K562 (cell line): ENCODE results near the gene MRM2. TPM values are rescaled to one million over a fixed set of nuclear protein-coding genes. Genes with fewer than 3 reads are reported as not detected.

Experiments used
- BACH1 ChIP-seq: fragments of 200-800 bp; sonication (Bioruptor generic); IDR thresholded peaks from 2 replicates; pipeline ENCODE4 v1.6.1; 2016; ENCODE audit warnings: missing genetic modification characterization, missing compliant biosample characterization
- GABPA ChIP-seq: fragments of 200-800 bp; sonication (Bioruptor generic); conservative IDR thresholded peaks from 2 replicates; pipeline ENCODE4 v1.6.1; 2016; ENCODE audit warnings: low read depth, missing genetic modification characterization, missing compliant biosample characterization
- KDM4B ChIP-seq, 2 experiments: fragments of 450-650 bp in 1 of 2; sonication (generic) in 1 of 2; IDR thresholded peaks; 2 replicates each; pipeline ENCODE4 v1.6.1; 2016 to 2017; ENCODE audit warnings: borderline replicate concordance in 2 of 2, antibody characterized with exemption in 1 of 2, low read depth in 1 of 2, mild to moderate bottlenecking in 1 of 2
- ZNF133 ChIP-seq: fragments of 250-450 bp; sonication (Bioruptor Pico); IDR thresholded peaks from 2 replicates; pipeline ENCODE4 v1.4.0; 2020; ENCODE audit warnings: mild to moderate bottlenecking
- polyA plus RNA-seq, 8 experiments: library from polyadenylated mRNA; depleted of rRNA in 4 of 8; stranded (reverse) in 5 of 8; unstranded in 3 of 8; fragments of >200 nt; fragmentation: Nextera tagmentation in 2 of 8; fragmentation: Illumina TruSeq in 1 of 8; extraction: Ambion mirVana in 2 of 8; extraction: Trizol in 1 of 8; gene quantifications; 2 replicates each; pipeline versions ENCODE4 v1.2.1 to v1.2.3, GENCODE V29; 2011 to 2014; ENCODE audit warnings: inconsistent platforms in 1 of 8, missing spikeins in 1 of 8
- total RNA-seq, 7 experiments: library from RNA; depleted of rRNA in 6 of 7; stranded (reverse); fragments of >200 nt in 6 of 7; fragmentation: Illumina TruSeq in 2 of 7; extraction: Trizol in 2 of 7; gene quantifications; 2 replicates each; pipeline versions ENCODE4 v1.2.1 to v1.2.3, GENCODE V29; 2011 to 2021; ENCODE audit warnings: low replicate concordance in 1 of 7
- TF ChIP-seq, protein P1 (sequence below), 2 experiments: fragments of 450-650 bp in 1 of 2; sonication (generic) in 1 of 2; formaldehyde crosslinking in 1 of 2; IDR thresholded peaks; 2 replicates each; pipeline versions ENCODE4 v1.7.1 to v1.9.0; 2016 to 2022; ENCODE audit warnings: inconsistent platforms in 1 of 2, mild to moderate bottlenecking in 1 of 2, missing genetic modification reagents in 1 of 2
- TF ChIP-seq, protein P2 (sequence below), 2 experiments: fragments of 150-350 bp in 1 of 2; IDR thresholded peaks; 2 replicates each; pipeline ENCODE4 v1.6.1; 2012 to 2016; ENCODE audit warnings: low read depth in 2 of 2, low read length in 2 of 2, mild to moderate bottlenecking in 1 of 2, moderate library complexity in 1 of 2
- TF ChIP-seq, protein P3 (sequence below): sonication (generic); formaldehyde crosslinking; IDR thresholded peaks from 2 replicates; pipeline ENCODE4 v1.4.0; 2020; ENCODE audit warnings: mild to moderate bottlenecking, missing genetic modification reagents
- TF ChIP-seq, protein P4 (sequence below): fragments of 450-650 bp; IDR thresholded peaks from 2 replicates; pipeline ENCODE4 v1.6.1; 2016; ENCODE audit warnings: missing biosample characterization, missing genetic modification characterization

Gene MRM2
- total and polyA plus RNA-seq, 9 of the 15 experiments (the other 6 are each of a cell fraction or from before 2014, with no cell fraction given): 32.4 to 116 (median 50.5) TPM

DNA sequence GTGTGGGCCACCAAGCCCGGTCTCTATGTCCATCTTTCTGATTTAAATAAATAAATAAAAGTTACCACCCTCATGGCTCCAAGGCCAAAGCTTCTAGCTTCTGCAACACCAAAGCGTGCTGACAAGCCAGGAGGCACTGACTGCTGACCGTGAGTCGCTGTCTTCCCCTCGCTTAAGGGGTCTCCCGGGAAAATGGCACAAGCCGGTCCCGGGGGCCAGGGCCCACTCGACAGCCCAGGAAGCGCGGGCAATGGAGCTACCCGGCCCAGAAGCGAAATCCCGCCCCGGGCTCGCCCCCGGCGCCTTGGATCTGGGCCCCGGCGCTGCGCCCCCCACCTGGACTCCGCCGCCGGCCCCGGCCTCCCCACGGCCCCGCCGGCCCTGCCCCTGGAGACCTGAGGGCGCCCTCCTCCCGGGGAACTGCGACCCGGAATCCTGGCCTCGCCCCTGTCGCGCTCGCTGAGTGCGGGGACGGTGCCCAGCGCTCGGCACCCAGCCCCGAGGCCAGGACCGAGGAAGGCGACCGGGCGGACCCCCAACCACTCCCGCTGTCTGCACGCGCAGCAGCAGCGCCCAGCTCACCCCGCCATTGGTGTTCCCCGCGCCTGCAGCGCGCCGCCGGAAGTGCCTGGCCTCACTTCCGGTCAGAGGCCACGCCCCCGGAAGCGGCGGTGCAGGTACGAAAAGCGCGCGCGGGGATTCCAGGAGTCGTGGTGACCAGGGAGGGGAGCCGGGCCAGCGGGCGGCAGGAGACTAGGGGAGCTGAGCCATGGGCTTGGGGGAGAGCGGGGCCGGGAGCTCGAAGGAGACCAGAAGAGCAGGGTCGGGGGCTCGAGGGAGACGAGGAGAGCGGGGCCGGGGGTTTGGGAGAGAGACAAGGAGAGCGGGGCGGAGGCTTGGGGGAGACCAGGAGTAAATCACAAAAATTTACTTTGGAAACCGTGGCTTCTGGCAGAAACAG is at the start of gene MRM2, which contains the start of gene NUDT1 (continued):
- TF ChIP-seq, protein P1, sequence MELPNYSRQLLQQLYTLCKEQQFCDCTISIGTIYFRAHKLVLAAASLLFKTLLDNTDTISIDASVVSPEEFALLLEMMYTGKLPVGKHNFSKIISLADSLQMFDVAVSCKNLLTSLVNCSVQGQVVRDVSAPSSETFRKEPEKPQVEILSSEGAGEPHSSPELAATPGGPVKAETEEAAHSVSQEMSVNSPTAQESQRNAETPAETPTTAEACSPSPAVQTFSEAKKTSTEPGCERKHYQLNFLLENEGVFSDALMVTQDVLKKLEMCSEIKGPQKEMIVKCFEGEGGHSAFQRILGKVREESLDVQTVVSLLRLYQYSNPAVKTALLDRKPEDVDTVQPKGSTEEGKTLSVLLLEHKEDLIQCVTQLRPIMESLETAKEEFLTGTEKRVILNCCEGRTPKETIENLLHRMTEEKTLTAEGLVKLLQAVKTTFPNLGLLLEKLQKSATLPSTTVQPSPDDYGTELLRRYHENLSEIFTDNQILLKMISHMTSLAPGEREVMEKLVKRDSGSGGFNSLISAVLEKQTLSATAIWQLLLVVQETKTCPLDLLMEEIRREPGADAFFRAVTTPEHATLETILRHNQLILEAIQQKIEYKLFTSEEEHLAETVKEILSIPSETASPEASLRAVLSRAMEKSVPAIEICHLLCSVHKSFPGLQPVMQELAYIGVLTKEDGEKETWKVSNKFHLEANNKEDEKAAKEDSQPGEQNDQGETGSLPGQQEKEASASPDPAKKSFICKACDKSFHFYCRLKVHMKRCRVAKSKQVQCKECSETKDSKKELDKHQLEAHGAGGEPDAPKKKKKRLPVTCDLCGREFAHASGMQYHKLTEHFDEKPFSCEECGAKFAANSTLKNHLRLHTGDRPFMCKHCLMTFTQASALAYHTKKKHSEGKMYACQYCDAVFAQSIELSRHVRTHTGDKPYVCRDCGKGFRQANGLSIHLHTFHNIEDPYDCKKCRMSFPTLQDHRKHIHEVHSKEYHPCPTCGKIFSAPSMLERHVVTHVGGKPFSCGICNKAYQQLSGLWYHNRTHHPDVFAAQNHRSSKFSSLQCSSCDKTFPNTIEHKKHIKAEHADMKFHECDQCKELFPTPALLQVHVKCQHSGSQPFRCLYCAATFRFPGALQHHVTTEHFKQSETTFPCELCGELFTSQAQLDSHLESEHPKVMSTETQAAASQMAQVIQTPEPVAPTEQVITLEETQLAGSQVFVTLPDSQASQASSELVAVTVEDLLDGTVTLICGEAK (IDR thresholded peaks at IDR 0.05): peak; percentile 98
- TF ChIP-seq, protein P1 (CRISPR knock-in tag; IDR thresholded peaks at IDR 0.05): no peak
- TF ChIP-seq BACH1 (tag): no peak
- TF ChIP-seq KDM4B (IDR thresholded peaks at IDR 0.05; ENCODE audit: borderline replicate concordance in 2 of 2, low read depth in 1 of 2): peak in 1 of 2 experiments; percentile 91; a peak in 2 of 4 replicates
- TF ChIP-seq GABPA (tag): peak; percentile 98
- TF ChIP-seq, protein P2, sequence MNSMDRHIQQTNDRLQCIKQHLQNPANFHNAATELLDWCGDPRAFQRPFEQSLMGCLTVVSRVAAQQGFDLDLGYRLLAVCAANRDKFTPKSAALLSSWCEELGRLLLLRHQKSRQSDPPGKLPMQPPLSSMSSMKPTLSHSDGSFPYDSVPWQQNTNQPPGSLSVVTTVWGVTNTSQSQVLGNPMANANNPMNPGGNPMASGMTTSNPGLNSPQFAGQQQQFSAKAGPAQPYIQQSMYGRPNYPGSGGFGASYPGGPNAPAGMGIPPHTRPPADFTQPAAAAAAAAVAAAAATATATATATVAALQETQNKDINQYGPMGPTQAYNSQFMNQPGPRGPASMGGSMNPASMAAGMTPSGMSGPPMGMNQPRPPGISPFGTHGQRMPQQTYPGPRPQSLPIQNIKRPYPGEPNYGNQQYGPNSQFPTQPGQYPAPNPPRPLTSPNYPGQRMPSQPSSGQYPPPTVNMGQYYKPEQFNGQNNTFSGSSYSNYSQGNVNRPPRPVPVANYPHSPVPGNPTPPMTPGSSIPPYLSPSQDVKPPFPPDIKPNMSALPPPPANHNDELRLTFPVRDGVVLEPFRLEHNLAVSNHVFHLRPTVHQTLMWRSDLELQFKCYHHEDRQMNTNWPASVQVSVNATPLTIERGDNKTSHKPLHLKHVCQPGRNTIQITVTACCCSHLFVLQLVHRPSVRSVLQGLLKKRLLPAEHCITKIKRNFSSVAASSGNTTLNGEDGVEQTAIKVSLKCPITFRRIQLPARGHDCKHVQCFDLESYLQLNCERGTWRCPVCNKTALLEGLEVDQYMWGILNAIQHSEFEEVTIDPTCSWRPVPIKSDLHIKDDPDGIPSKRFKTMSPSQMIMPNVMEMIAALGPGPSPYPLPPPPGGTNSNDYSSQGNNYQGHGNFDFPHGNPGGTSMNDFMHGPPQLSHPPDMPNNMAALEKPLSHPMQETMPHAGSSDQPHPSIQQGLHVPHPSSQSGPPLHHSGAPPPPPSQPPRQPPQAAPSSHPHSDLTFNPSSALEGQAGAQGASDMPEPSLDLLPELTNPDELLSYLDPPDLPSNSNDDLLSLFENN (IDR thresholded peaks at IDR 0.05; ENCODE audit: low read depth in 2 of 2, low read length in 2 of 2): 0 out of 4 replicates have a peak, but pooled peaks of 1 of the 2 experiments have one; percentile 33
- no peak for TF ChIP-seq ZNF133 (CRISPR knock-in tag)
- TF ChIP-seq, protein P3, sequence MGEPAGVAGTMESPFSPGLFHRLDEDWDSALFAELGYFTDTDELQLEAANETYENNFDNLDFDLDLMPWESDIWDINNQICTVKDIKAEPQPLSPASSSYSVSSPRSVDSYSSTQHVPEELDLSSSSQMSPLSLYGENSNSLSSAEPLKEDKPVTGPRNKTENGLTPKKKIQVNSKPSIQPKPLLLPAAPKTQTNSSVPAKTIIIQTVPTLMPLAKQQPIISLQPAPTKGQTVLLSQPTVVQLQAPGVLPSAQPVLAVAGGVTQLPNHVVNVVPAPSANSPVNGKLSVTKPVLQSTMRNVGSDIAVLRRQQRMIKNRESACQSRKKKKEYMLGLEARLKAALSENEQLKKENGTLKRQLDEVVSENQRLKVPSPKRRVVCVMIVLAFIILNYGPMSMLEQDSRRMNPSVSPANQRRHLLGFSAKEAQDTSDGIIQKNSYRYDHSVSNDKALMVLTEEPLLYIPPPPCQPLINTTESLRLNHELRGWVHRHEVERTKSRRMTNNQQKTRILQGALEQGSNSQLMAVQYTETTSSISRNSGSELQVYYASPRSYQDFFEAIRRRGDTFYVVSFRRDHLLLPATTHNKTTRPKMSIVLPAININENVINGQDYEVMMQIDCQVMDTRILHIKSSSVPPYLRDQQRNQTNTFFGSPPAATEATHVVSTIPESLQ (CRISPR knock-in tag): peak; percentile 74; the same call in 1 of the 2 replicates
- TF ChIP-seq, protein P4, sequence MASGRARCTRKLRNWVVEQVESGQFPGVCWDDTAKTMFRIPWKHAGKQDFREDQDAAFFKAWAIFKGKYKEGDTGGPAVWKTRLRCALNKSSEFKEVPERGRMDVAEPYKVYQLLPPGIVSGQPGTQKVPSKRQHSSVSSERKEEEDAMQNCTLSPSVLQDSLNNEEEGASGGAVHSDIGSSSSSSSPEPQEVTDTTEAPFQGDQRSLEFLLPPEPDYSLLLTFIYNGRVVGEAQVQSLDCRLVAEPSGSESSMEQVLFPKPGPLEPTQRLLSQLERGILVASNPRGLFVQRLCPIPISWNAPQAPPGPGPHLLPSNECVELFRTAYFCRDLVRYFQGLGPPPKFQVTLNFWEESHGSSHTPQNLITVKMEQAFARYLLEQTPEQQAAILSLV (tag): no peak
